IMR-90 (cell line): ENCODE measurements around the gene TBC1D22A. TPM values are rescaled to one million over a fixed set of nuclear protein-coding genes. Genes with fewer than 3 reads are reported as not detected.

Experiments
- ATAC-seq: fragments of 200-7000 bp; cut with Tn5 transposase; 2 replicates; pipeline ENCODE4 v1.9.1; 2020; ENCODE audit warnings: low read depth, mild to moderate bottlenecking, moderate library complexity
- BruUV-seq: library from RNA; stranded (reverse); fragments of 400-500 nt; replicated peaks from 2 replicates; lab custom pipeline; 2021; lab: Mats Ljungman, UMichigan
- CTCF ChIA-PET: fragments of 300-600 bp; formaldehyde crosslinking; extraction: SDS; loops from one replicate; lab custom pipeline; 2021; ENCODE audit warnings: antibody characterized with exemption; lab: Yijun Ruan, JAX
- POLR2A ChIA-PET: fragments of 300-600 bp; sonication (Branson Sonifier 250); formaldehyde crosslinking; loops from one replicate; lab custom pipeline; 2022; ENCODE audit warnings: antibody characterized with exemption; ENCODE audit not compliant: unreplicated experiment; lab: Charles Lee
- DNase-seq: peaks from one replicate; pipeline ENCODE4 v3.0.0; 2013
- H2AFZ ChIP-seq: replicated peaks from 2 replicates; pipeline ENCODE3; 2013; ENCODE audit warnings: low read length, mild to moderate bottlenecking; ENCODE audit not compliant: poor library complexity
- H2AK5ac ChIP-seq: 2 replicates; pipeline ENCODE4 v1.6.1; 2013; ENCODE audit warnings: low read depth, low read length, inconsistent platforms
- H2AK9ac ChIP-seq: replicated peaks from 2 replicates; pipeline ENCODE3; 2013; ENCODE audit warnings: mild to moderate bottlenecking, low read depth, low read length, moderate library complexity; ENCODE audit not compliant: poor library complexity
- H2BK120ac ChIP-seq: 2 replicates; pipeline ENCODE4 v1.6.1; 2013; ENCODE audit warnings: low read depth, low read length, inconsistent platforms
- H2BK15ac ChIP-seq: 3 replicates; pipeline ENCODE4 v1.6.1; 2013; ENCODE audit warnings: low read depth, low read length, inconsistent platforms
- H2BK20ac ChIP-seq: 2 replicates; pipeline ENCODE4 v1.6.1; 2013; ENCODE audit warnings: low read depth, mild to moderate bottlenecking, inconsistent platforms, low read length, moderate library complexity
- H2BK5ac ChIP-seq: 2 replicates; pipeline ENCODE4 v1.6.1; 2013; ENCODE audit warnings: mild to moderate bottlenecking, low read depth, low read length, inconsistent platforms; ENCODE audit not compliant: poor library complexity, severe bottlenecking
- H3K14ac ChIP-seq: replicated peaks from 2 replicates; pipeline ENCODE4 v1.6.1; 2013; ENCODE audit warnings: low read depth, low read length, inconsistent platforms
- H3K18ac ChIP-seq: 2 replicates; pipeline ENCODE4 v1.6.1; 2013; ENCODE audit warnings: low read depth, low read length, control low read depth
- H3K23ac ChIP-seq: 2 replicates; pipeline ENCODE4 v1.6.1; 2013; ENCODE audit warnings: low read depth, low read length, inconsistent platforms
- H3K27ac ChIP-seq: 2 replicates; pipeline ENCODE4 v1.5.1; 2013; ENCODE audit warnings: mild to moderate bottlenecking, control low read depth, low read length; ENCODE audit not compliant: insufficient read depth
- H3K27me3 ChIP-seq: 2 replicates; pipeline ENCODE4 v1.6.1; 2013; ENCODE audit warnings: low read length; ENCODE audit not compliant: control insufficient read depth, insufficient read depth
- H3K36me3 ChIP-seq: 2 replicates; pipeline ENCODE4 v1.6.1; 2013; ENCODE audit warnings: low read length, mixed read lengths; ENCODE audit not compliant: control insufficient read depth, insufficient read depth
- H3K4ac ChIP-seq: 2 replicates; pipeline ENCODE4 v1.6.1; 2013; ENCODE audit warnings: low read depth, low read length, inconsistent platforms
- H3K4me1 ChIP-seq: 2 replicates; pipeline ENCODE4 v1.6.1; 2013; ENCODE audit warnings: low read length, mixed read lengths; ENCODE audit not compliant: control insufficient read depth, insufficient read depth
- H3K4me2 ChIP-seq: 2 replicates; pipeline ENCODE4 v1.6.1; 2013; ENCODE audit warnings: low read depth, mild to moderate bottlenecking, control low read depth, low read length, moderate library complexity
- H3K4me3 ChIP-seq: 2 replicates; pipeline ENCODE4 v1.5.1; 2013; ENCODE audit warnings: low read depth, mild to moderate bottlenecking, control low read depth, low read length, moderate library complexity; ENCODE audit not compliant: insufficient read depth
- H3K56ac ChIP-seq: 2 replicates; pipeline ENCODE4 v1.6.1; 2013; ENCODE audit warnings: low read length, inconsistent platforms; ENCODE audit not compliant: insufficient read depth; ENCODE audit errors: extremely low read depth
- H3K79me1 ChIP-seq, 2 experiments: 2 replicates each; pipeline ENCODE4 v1.6.1; 2013; ENCODE audit warnings: low read length in 2 of 2, inconsistent platforms in 1 of 2, low read depth in 1 of 2
- H3K9ac ChIP-seq: 2 replicates; pipeline ENCODE4 v1.6.1; 2013; ENCODE audit warnings: low read depth, low read length, control low read depth
- H3K9me1 ChIP-seq: 2 replicates; pipeline ENCODE4 v1.6.1; 2013; ENCODE audit warnings: low read length, inconsistent platforms; ENCODE audit not compliant: insufficient read depth
- H3K9me3 ChIP-seq: 2 replicates; pipeline ENCODE4 v1.6.1; 2013; ENCODE audit warnings: low read length; ENCODE audit not compliant: control insufficient read depth, insufficient read depth
- H4K20me1 ChIP-seq: 2 replicates; pipeline ENCODE4 v1.6.1; 2013; ENCODE audit warnings: low read length, inconsistent platforms; ENCODE audit not compliant: insufficient read depth
- H4K5ac ChIP-seq: 2 replicates; pipeline ENCODE4 v1.6.1; 2013; ENCODE audit warnings: mild to moderate bottlenecking, low read depth, low read length, control low read depth
- H4K8ac ChIP-seq, 2 experiments: 2 replicates each; pipeline ENCODE4 v1.6.1; 2013; ENCODE audit warnings: low read depth in 2 of 2, low read length in 2 of 2, control low read depth in 1 of 2, inconsistent platforms in 1 of 2
- H4K91ac ChIP-seq: 2 replicates; pipeline ENCODE4 v1.6.1; 2013; ENCODE audit warnings: low read depth, low read length, inconsistent platforms; ENCODE audit not compliant: insufficient read depth
- BHLHE40 ChIP-seq: fragments of 150-350 bp; IDR thresholded peaks from 2 replicates; pipeline ENCODE4 v1.6.1; 2016; ENCODE audit warnings: mild to moderate bottlenecking, low read depth, low read length
- CEBPB ChIP-seq: IDR thresholded peaks from 2 replicates; pipeline ENCODE4 v1.6.1; 2012; ENCODE audit warnings: low read depth, low read length, improper control_type of control experiment
- MAFK ChIP-seq: IDR thresholded peaks from 2 replicates; pipeline ENCODE4 v1.6.1; 2012; ENCODE audit warnings: low read depth, low read length, improper control_type of control experiment
- MAZ ChIP-seq: IDR thresholded peaks from 2 replicates; pipeline ENCODE4 v1.6.1; 2012; ENCODE audit warnings: low read depth, mild to moderate bottlenecking, low read length, improper control_type of control experiment, moderate library complexity, borderline replicate concordance
- MXI1 ChIP-seq: IDR thresholded peaks from 2 replicates; pipeline ENCODE4 v1.6.1; 2012; ENCODE audit warnings: low read depth, mild to moderate bottlenecking, low read length, moderate library complexity, borderline replicate concordance
- NFE2L2 ChIP-seq: fragments of 150-350 bp; IDR thresholded peaks from 2 replicates; pipeline ENCODE4 v1.6.1; 2016; ENCODE audit warnings: low read depth, mild to moderate bottlenecking, low read length
- POLR2A ChIP-seq: IDR thresholded peaks from 2 replicates; pipeline ENCODE4 v1.6.1; 2012; ENCODE audit warnings: mild to moderate bottlenecking, low read depth, low read length
- RAD21 ChIP-seq: IDR thresholded peaks from 2 replicates; pipeline ENCODE4 v1.6.1; 2012; ENCODE audit warnings: low read length, improper control_type of control experiment
- RCOR1 ChIP-seq: IDR thresholded peaks from 2 replicates; pipeline ENCODE4 v1.6.1; 2012; ENCODE audit warnings: mild to moderate bottlenecking, low read length, improper control_type of control experiment; ENCODE audit not compliant: insufficient replicate concordance
- RFX5 ChIP-seq: IDR thresholded peaks from 2 replicates; pipeline ENCODE4 v1.8.0; 2012; ENCODE audit warnings: low read depth, mild to moderate bottlenecking, low read length, moderate library complexity
- SMC3 ChIP-seq: fragments of 150-350 bp; IDR thresholded peaks from 2 replicates; pipeline ENCODE4 v1.6.1; 2016; ENCODE audit warnings: low read depth, mild to moderate bottlenecking, antibody characterized with exemption, low read length, moderate library complexity
- WGBS, 2 experiments: methylation state at CpG; one replicate each; pipeline versions ENCODE4 v1.1.5 to v1.1.7; 2013; ENCODE audit warnings: missing lambda C conversion rate in 2 of 2; ENCODE audit not compliant: insufficient read length in 1 of 2; ENCODE audit errors: extremely low coverage in 2 of 2; 5-methylcytosine and 5-hydroxymethylcytosine counted together
- dilution Hi-C: fragments of 300-500 bp; cut with HindIII; formaldehyde crosslinking; loops from one replicate; pipeline ENCODE4 v1.14.3; 2018; ENCODE audit warnings: low sequenced_read_pairs; ENCODE audit not compliant: unreplicated experiment
- in situ Hi-C: fragments of 300-500 bp; cut with MboI; formaldehyde crosslinking; loops from 3 replicates; pipeline ENCODE4 v1.14.3; 2019; ENCODE audit warnings: low sequenced_read_pairs, inconsistent platforms, mixed read lengths
- intact Hi-C: fragments of 100-400 bp; cut with micrococcal nuclease; formaldehyde crosslinking; loops from 2 replicates; pipeline ENCODE4 v1.10.0; 2022
- polyA plus RNA-seq, 3 experiments: library from polyadenylated mRNA; depleted of rRNA; stranded (reverse); fragments of >200 nt; gene quantifications; 2 replicates each; pipeline ENCODE4 v1.2.3, GENCODE V29; 2012; ENCODE audit warnings: low replicate concordance in 1 of 3
- total RNA-seq: library from RNA; depleted of rRNA; stranded (reverse); fragments of >200 nt; gene quantifications from 2 replicates; pipeline ENCODE4 v1.2.3, GENCODE V29; 2012
- TF ChIP-seq, protein P1 (sequence below): conservative IDR thresholded peaks from 2 replicates; pipeline ENCODE4 v1.5.1; 2012; ENCODE audit warnings: mild to moderate bottlenecking, low read depth, low read length, improper control_type of control experiment
- TF ChIP-seq, protein P2 (sequence below): fragments of 150-350 bp; IDR thresholded peaks from 2 replicates; pipeline ENCODE4 v1.6.1; 2016; ENCODE audit warnings: low read depth, mild to moderate bottlenecking, low read length, moderate library complexity, borderline replicate concordance

TBC1D22A gene
- total and polyA plus RNA-seq, 2 of the 4 experiments (the other 2 are of a cell fraction): 9.0 to 16.7 TPM

DNA sequence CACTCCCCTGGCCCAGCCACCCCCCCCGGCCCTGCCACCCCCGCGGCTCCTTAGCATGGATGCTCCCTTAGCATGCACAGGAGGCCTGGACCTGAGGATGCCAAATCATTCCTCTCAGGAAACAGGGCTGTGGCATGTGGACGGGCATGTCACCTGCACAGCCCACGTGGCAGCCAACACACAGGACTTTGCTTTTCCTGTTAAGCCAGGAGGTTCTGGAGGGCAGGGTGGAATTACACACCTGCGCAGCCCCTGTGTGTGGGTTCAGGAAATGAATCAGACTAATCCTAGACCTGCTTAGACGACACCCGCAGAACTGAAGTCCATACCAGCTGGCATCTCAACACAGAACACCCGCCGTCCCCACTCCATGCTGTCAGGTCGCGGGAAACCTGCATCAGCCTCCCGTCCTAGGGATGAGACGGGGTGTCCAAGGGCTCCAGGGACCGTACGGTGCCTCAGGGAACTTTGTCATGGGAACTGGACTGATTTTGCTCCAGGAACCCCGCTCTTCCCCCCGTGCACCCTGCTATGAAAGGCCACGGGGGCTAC is 34.6 kb upstream of the TBC1D22A start:
- peaks cover 34% of the 10 kb centered on the region for H3K36me3 ChIP-seq
- no peaks in the 10 kb centered on the region for H3K9me3 ChIP-seq
- no peak overlapping the region for H2BK15ac ChIP-seq
- dilution Hi-C loops (no loop called here), in situ Hi-C loops (no loop called here), intact Hi-C loops (no loop called here)
- no peak overlapping the region for H2AK5ac ChIP-seq
- no peak overlapping the region for H3K23ac ChIP-seq
- H2AK9ac ChIP-seq: no peak overlapping the region
- H4K5ac ChIP-seq: no peak overlapping the region
- no peak overlapping the region for H4K8ac ChIP-seq
- no TSS peak for BruUV-seq
- no peak overlapping the region for H3K4ac ChIP-seq
- no peak overlapping the region for H3K14ac ChIP-seq
- no peak overlapping the region for H3K27ac ChIP-seq
- H3K79me1 ChIP-seq: peaks cover 23 to 85% of the 10 kb centered on the region in 2 experiments
- H4K91ac ChIP-seq: no peak overlapping the region
- ATAC-seq (no peak), DNase-seq (no peak)
- H3K9me1 ChIP-seq: peaks cover 6% of the 10 kb centered on the region
- peaks cover 79% of the 10 kb centered on the region for H4K20me1 ChIP-seq
- no peaks in the 10 kb centered on the region for H3K27me3 ChIP-seq
- H3K18ac ChIP-seq: no peak overlapping the region
- no peak overlapping the region for H2BK120ac ChIP-seq
- H2BK5ac ChIP-seq: no peak overlapping the region
- H2AFZ ChIP-seq: no peak overlapping the region
- peaks cover 14% of the 10 kb centered on the region for H3K4me1 ChIP-seq
- ChIA-PET CTCF (no interaction called here), POLR2A (no interaction called here)
- WGBS, 2 experiments: 95% methylated on average over 11 of the region's 19 CpGs; no CpG with 5 or more reads in 1 of the 2 experiments
- H3K4me3 ChIP-seq: no peak overlapping the region
- H3K4me2 ChIP-seq: no peak overlapping the region
- TF ChIP-seq RAD21 (no peak), MAFK (no peak), RFX5 (no peak), NFE2L2 (no peak), MXI1 (no peak), CEBPB (no peak), SMC3 (no peak), POLR2A (no peak), RCOR1 (no peak), BHLHE40 (no peak), MAZ (no peak)
- TF ChIP-seq, protein P1, sequence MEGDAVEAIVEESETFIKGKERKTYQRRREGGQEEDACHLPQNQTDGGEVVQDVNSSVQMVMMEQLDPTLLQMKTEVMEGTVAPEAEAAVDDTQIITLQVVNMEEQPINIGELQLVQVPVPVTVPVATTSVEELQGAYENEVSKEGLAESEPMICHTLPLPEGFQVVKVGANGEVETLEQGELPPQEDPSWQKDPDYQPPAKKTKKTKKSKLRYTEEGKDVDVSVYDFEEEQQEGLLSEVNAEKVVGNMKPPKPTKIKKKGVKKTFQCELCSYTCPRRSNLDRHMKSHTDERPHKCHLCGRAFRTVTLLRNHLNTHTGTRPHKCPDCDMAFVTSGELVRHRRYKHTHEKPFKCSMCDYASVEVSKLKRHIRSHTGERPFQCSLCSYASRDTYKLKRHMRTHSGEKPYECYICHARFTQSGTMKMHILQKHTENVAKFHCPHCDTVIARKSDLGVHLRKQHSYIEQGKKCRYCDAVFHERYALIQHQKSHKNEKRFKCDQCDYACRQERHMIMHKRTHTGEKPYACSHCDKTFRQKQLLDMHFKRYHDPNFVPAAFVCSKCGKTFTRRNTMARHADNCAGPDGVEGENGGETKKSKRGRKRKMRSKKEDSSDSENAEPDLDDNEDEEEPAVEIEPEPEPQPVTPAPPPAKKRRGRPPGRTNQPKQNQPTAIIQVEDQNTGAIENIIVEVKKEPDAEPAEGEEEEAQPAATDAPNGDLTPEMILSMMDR: no peak
- TF ChIP-seq, protein P2, sequence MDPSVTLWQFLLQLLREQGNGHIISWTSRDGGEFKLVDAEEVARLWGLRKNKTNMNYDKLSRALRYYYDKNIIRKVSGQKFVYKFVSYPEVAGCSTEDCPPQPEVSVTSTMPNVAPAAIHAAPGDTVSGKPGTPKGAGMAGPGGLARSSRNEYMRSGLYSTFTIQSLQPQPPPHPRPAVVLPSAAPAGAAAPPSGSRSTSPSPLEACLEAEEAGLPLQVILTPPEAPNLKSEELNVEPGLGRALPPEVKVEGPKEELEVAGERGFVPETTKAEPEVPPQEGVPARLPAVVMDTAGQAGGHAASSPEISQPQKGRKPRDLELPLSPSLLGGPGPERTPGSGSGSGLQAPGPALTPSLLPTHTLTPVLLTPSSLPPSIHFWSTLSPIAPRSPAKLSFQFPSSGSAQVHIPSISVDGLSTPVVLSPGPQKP: no peak
- H3K56ac ChIP-seq: no peak overlapping the region
- no peak overlapping the region for H3K9ac ChIP-seq
- no peak overlapping the region for H2BK20ac ChIP-seq
